Measurements from ENCODE around the gene MAPRE2.

Gene MAPRE2

DNA sequence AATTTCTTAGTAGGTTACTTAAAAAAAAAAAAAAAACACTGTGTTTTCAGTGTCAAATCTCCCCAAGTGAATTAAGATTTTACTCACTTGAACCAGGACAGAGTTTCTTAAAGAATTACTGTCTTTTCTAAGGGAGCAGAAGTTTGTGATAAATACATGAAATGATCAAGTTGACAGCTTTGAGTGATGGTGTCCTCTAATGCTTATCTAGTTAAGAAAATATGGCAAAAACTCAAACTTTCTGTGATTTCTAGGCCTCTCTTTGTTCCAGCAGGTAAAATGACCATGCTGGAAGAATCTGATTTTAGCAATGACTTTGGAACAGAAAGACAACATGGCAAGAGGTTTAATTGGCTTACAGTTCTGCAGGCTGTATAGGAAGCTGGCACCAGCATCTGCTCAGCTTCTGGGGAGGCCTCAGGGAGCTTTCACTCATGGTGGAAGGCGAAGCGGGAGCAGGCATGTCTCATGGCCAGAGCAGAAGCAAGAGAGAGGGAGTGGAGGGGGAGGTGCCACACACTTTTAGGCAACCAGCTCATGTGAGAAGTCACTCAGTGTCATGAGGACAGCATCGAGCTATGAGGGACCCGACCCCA lies 6.6 kb downstream of the MAPRE2 start:
- TF ChIP-seq, protein P1, sequence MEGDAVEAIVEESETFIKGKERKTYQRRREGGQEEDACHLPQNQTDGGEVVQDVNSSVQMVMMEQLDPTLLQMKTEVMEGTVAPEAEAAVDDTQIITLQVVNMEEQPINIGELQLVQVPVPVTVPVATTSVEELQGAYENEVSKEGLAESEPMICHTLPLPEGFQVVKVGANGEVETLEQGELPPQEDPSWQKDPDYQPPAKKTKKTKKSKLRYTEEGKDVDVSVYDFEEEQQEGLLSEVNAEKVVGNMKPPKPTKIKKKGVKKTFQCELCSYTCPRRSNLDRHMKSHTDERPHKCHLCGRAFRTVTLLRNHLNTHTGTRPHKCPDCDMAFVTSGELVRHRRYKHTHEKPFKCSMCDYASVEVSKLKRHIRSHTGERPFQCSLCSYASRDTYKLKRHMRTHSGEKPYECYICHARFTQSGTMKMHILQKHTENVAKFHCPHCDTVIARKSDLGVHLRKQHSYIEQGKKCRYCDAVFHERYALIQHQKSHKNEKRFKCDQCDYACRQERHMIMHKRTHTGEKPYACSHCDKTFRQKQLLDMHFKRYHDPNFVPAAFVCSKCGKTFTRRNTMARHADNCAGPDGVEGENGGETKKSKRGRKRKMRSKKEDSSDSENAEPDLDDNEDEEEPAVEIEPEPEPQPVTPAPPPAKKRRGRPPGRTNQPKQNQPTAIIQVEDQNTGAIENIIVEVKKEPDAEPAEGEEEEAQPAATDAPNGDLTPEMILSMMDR (IDR thresholded peaks at IDR 0.05) = no peak
- no peaks in the 10 kb centered on the region for H3K9me3 ChIP-seq
- H3K4me3 ChIP-seq (ENCODE audit: low read depth in 1 of 2, low read length in 1 of 2) = no peak overlapping the region
- H3K4me1 ChIP-seq (ENCODE audit: control insufficient read depth in 1 of 2, insufficient read depth in 1 of 2, low read depth in 1 of 2, low read length in 1 of 2) = peaks cover 31 to 60% of the 10 kb centered on the region in 2 experiments
- no peaks in the 10 kb centered on the region for H3K36me3 ChIP-seq
- H3K27ac ChIP-seq = no peak overlapping the region
- no peaks in the 10 kb centered on the region for H3K27me3 ChIP-seq

DNA sequence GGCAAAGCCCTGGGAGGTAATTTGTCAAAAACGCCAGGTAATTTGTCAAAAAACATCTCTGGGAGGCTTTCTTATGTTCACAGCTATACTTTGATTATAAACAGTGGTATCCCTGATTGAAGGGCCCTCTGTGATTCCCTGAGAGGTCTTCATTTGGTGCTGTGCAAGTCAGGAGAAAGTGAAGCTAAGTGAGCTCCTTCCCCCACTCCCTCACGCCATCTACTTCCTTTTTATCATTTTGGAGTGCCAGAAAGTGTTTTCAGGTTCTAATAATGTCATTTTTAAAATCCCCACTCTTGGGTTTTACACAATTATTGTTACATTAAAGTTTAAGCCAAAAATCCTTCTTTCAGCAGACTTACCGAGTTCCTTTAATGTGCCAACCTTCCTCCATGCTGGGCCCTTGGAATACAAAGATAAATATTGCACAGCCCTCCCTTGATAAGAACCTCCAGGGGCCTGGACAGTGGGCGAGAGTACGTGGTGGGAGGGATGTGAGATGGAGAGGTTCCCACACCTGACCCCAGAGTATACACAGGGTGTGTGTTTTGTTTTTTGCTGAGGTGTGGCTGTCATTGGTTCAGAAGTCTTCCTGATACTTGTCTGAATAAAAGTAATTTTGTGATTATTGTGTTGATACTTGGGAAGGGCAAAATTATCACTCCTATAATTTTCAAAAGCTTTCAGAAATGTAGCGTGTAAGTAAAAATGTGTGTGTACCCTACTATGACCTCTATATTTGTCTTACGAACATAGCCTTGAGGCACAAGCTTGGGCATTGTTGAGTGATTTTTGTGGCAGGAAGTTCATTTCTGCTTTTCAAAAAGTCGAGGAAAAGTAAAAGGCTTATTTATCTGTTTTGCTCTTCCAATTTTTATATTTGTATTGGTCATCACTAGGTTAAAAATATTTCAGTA lies 8.2 kb downstream of the MAPRE2 start:
- Histone ChIP-seq H3K36me3 (no peaks in the 10 kb centered on the region), H3K9me3 (no peaks in the 10 kb centered on the region), H3K4me1 (ENCODE audit: control insufficient read depth in 1 of 2, insufficient read depth in 1 of 2, low read depth in 1 of 2, low read length in 1 of 2) (peaks cover 28 to 50% of the 10 kb centered on the region in 2 experiments), H3K27ac (peak overlapping the region; percentile 67), H3K4me3 (ENCODE audit: low read depth in 1 of 2, low read length in 1 of 2) (no peak overlapping the region), H3K27me3 (no peaks in the 10 kb centered on the region)
- TF ChIP-seq, protein P1 (IDR thresholded peaks at IDR 0.05) = no peak

GRCh38 chr18:35050028-35050546 lies 8.9 kb downstream of the MAPRE2 start:
- H3K27ac ChIP-seq = peak overlapping the region; percentile 67
- H3K4me1 ChIP-seq (ENCODE audit: control insufficient read depth in 1 of 2, insufficient read depth in 1 of 2, low read depth in 1 of 2, low read length in 1 of 2) = peaks cover 28 to 50% of the 10 kb centered on the region in 2 experiments
- TF ChIP-seq, protein P1 (IDR thresholded peaks at IDR 0.05) = no peak
- no peaks in the 10 kb centered on the region for H3K27me3 ChIP-seq
- H3K9me3 ChIP-seq = no peaks in the 10 kb centered on the region
- H3K36me3 ChIP-seq = no peaks in the 10 kb centered on the region
- H3K4me3 ChIP-seq (ENCODE audit: low read depth in 1 of 2, low read length in 1 of 2) = no peak overlapping the region

DNA sequence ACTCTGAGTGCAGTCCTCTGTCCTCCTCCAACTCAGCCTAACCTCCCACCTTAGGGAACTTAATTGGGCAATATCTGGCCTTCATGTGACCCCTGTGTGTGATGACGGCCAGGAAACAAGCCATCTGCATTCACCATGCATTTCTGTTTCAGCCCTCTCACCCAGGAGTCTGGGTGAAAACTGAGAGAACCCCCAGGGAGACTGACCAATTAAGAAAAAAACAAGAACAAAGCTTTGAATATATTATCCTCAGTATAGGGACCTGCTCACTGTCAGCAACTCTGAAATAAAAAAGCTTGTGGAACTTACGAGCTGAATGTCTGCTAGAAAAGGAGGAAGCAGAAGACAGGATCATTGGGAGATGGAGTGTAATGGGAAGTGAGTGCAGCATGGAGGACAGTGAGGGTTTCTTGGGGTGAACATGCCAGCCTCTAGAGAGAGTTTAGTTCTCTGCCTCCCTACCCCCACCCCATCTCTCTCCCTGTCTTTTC lies 9.5 kb downstream of the MAPRE2 start:
- TF ChIP-seq, protein P1 (IDR thresholded peaks at IDR 0.05) = no peak
- Histone ChIP-seq H3K4me1 (ENCODE audit: control insufficient read depth in 1 of 2, insufficient read depth in 1 of 2, low read depth in 1 of 2, low read length in 1 of 2) (peaks cover 26 to 45% of the 10 kb centered on the region in 2 experiments), H3K36me3 (no peaks in the 10 kb centered on the region), H3K27ac (peak overlapping the region; percentile 67), H3K9me3 (no peaks in the 10 kb centered on the region), H3K4me3 (ENCODE audit: low read depth in 1 of 2, low read length in 1 of 2) (peak overlapping the region in 1 of 2 experiments; percentile 19), H3K27me3 (no peaks in the 10 kb centered on the region)

GRCh38 chr18:35051641-35052377 lies 10.6 kb downstream of the MAPRE2 start:
- H3K27me3 ChIP-seq = no peaks in the 10 kb centered on the region
- no peaks in the 10 kb centered on the region for H3K36me3 ChIP-seq
- H3K4me3 ChIP-seq (ENCODE audit: low read depth in 1 of 2, low read length in 1 of 2) = no peak overlapping the region
- TF ChIP-seq, protein P1 (IDR thresholded peaks at IDR 0.05) = no peak
- peaks cover 26 to 35% of the 10 kb centered on the region in 2 experiments for H3K4me1 ChIP-seq (ENCODE audit: control insufficient read depth in 1 of 2, insufficient read depth in 1 of 2, low read depth in 1 of 2, low read length in 1 of 2)
- H3K9me3 ChIP-seq = no peaks in the 10 kb centered on the region
- peak overlapping the region; percentile 67 for H3K27ac ChIP-seq
